ENCODE data around the gene FNDC11.

Gene FNDC11

DNA sequence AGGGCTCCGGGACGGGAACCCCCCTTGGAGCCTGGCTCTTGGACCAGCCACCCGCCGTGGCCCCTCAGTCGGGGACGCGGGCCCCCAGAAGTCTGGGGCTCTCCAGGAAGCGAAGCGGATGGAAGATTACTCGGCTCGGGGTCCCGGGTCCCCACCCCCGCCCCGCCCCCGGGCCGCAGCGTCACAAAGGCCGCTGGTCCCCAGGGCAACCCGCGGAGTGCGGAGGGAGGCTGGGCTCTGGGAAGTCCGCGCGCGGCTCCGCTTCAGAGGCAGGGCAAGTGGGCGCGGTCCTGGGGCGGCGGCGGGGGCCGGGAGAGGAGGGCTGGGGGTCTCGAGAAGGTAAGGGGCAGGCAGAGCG lies at the start of gene FNDC11:
Gene FNDC11 (plus strand): TSS at position 227 of the 358 bp plus-strand sequence. CDS start 1,505 bp downstream, outside the sequence.
- peak; percentile 49 for DNase-seq (ENCODE audit: low read depth)

GRCh38 chr20:63504642-63505041 lies 49.3 kb upstream of the FNDC11 start:
- no peak for DNase-seq (ENCODE audit: low read depth)

DNA sequence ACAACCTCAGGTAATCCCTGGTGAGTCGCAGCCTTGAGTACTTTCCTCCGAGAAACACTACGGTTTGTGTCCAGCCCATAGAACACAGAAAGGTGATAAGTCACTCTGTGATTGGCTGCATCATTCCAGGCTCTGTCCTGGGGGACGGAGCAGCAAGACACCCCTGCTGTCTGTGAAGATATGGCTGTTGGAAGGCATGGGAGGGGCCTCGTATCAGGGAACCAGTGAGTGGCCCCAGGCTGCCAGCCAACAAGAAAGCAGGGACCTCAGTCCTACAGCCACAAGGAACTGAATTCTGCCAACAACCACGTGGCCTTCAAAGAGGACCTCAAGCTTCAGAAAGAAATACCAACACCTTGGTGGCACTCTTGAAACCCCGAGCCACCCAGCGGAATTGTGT lies 48.7 kb upstream of the FNDC11 start:
- DNase-seq (ENCODE audit: low read depth): no peak

DNA sequence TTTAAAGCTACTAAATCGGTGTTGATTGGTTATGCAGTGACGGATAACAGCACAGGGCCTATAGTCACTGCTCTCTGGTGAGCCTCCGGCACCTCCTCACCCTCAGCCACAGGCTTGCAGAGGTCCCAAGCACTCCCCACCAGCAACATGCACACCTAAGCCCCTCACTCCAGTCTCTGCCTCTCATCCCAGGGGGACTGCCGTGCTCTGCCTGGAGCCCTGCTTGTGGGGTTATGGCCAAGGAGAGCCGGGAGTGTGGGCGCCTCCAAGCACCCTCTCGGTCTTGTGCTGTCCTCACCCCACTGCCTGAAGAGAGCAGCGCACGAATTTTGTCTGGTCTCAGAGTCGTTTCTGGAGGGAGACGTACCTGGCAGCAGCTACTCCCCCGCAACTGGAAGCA lies 48.2 kb upstream of the FNDC11 start:
- DNase-seq (ENCODE audit: low read depth): no peak

GRCh38 chr20:63507083-63507743 lies 46.7 kb upstream of the FNDC11 start:
- DNase-seq (ENCODE audit: low read depth): no peak

DNA sequence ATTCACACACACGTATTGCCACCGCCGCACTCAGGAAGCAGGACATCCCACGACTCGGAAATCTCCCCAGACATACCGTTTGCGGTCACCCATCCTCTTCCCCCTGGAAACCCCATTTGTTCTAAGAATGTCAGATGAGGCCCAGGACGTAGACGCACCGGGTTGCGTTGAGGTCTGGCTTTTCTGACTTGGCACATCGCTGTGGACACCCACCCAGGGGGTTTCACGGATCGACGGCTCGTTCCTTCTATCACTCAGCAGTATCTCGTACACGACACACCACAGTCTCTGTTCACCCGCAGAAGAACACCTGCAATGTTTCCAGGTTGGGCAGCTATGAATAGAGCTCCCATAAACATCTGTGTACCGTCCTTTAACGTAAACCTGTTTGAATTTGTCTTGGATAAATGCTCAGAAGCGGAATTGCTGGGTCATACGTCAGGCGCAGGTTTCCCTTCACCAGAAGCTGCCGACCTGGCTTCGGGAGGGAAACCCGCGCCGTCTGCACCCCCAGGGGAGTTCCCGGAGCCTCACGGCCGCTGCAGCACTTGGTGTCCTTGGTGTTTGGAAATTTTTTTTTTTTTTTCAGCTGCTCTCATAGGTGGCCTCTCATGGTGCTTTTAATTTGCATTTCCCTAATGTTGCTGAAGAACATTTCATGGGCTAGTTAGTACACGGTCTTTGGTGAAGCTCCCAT lies 45.7 kb upstream of the FNDC11 start:
- no peak for DNase-seq (ENCODE audit: low read depth)

- DNase-seq (ENCODE audit: low read depth): no peak
Measured at GRCh38 chr20:63509088-63509564, 44.8 kb upstream of the FNDC11 start.

DNA sequence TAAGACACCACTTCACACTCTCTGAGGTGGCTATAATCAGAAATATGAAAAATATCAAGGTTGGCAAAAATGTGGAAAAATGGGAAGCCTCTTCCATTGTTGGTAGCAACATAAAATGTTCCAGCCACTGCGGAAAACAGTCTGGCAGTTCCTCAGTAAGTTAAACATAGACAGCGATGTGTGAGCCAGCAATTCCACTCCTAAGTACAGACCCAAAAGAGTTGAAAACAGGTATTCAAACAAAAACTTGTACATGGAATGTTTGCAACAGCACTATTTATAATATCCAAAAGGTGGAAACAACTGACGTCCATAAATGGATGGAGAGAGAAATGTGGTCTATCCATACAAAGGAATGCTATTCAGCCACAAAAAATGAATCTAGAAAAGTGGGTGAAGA lies 40.8 kb upstream of the FNDC11 start:
- no peak for DNase-seq (ENCODE audit: low read depth)

DNA sequence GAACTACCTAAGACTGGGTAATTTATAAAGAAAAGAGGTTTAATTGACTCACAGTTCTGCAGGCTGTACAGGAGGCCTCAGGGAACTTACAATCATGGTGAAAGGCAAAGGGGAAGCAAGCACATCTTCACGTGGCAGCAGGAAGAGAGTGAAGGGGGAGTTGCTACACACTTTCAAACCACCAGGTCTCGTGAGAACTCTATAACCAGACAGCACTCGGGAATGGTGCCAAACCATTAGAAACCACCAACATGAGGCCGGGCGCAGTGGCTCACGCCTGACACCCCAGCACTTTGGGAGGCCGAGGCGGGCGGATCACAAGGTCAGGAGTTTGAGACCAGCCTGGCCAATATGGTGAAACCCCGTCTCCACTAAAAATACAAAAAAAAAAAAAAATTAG lies 39.4 kb upstream of the FNDC11 start:
- DNase-seq (ENCODE audit: low read depth): peak; percentile 71

DNA sequence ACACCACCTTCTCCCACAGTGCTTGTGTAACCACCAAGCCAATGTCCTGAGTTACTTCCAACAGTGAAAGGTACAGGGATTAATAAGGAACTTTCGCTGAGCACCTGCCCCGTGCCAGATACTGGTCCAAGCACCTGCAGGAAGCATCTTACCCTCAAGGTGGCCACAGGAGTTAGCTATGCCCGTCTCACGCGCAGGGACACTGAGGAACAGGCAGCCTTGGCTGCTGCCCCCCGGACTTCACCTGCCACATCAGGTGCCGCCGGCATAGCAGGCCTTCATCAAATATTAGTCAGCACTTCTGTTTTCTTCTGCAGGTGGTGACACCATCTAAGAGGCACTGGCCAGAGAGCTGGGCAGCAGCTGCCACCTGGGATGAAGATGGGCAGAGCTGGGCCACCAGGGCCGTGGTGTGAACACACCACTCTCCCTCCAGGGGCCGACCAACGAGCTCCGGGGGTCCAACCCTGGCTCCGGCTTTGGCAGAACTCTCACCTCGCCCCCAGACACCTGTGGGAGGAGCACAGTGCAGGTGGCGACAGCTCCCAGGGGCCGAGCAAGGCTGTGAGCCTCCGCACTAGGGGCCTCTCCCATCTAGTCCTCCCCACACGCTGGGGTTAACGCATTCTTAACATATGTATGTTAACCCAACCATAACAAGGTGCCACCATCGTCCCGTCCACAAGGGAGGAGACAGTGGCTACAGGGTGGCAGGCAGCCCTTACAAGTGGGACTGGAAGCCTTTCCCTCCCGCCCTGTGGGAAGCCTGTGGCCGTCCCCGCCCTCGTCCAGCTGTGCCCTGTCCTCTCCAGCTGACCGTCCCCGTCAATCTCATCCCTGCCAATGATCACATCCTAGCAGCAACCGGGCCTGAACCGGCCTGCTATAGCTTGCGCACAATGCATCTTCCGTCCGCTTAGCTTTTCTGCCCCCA lies 36.3 kb upstream of the FNDC11 start:
- DNase-seq (ENCODE audit: low read depth): no peak

- DNase-seq (ENCODE audit: low read depth): no peak
Measured at GRCh38 chr20:63518351-63518861, 35.6 kb upstream of the FNDC11 start.

GRCh38 chr20:63518946-63519667 lies 34.9 kb upstream of the FNDC11 start:
- DNase-seq (ENCODE audit: low read depth): no peak

GRCh38 chr20:63519668-63520503 lies 34.1 kb upstream of the FNDC11 start:
- DNase-seq (ENCODE audit: low read depth): peak; percentile 52

DNA sequence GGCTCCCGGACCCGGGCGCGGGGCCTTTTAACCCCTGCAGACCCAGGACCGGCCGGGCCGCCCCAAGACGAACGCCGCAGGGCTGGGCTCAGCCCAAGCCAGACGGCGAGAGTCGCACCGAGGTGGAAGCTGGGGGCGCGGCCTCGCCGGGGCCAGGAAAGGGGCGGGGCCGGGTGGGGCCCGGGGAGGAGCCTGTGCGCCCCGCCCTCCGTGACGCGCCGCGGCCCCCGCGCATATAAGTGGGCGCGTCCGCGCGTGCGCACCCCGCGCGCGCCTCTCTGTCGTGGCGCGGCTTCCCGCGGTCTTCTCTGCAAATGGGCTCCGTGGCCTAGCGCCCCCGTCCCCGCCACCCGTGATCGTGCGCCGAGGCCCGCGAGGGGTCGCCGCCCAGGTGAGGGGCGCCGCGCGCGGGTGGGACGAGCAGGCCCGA lies 33.4 kb upstream of the FNDC11 start, which contains the start of gene PPDPF:
Gene PPDPF (plus strand): TSS at position 262 of the 430 bp plus-strand sequence. CDS start 544 bp downstream, outside the sequence.
- peak; percentile 68 for DNase-seq (ENCODE audit: low read depth)

DNA sequence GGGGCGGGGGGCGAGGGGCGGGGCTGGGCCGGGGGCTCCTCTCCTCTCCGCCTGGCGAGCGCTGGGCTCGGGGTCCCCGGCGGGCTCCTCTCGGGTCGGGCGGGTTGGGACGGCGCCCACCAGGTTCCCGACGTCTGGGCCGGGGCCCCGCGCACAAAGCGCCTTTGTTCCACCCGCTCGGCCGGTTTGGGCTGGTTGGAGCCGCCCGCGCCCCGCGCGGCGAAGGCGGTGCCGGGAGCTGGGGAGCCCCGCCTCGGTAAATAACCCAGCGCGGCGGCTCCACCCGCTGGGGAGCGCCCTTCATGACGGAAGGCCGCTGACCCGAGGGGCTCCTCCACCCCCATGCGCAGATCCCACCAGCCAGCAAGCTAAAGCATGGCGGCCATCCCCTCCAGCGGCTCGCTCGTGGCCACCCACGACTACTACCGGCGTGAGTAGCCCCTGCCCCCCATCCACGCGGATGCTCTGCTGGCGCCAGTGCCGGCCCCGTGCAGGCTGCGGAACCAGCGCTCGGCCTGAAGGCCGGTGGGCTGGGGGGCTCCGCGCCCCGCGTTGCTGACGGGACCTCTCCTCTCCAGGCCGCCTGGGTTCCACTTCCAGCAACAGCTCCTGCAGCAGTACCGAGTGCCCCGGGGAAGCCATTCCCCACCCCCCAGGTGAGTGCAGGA lies 32.9 kb upstream of the FNDC11 start:
- peak; percentile 50 for DNase-seq (ENCODE audit: low read depth)

DNA sequence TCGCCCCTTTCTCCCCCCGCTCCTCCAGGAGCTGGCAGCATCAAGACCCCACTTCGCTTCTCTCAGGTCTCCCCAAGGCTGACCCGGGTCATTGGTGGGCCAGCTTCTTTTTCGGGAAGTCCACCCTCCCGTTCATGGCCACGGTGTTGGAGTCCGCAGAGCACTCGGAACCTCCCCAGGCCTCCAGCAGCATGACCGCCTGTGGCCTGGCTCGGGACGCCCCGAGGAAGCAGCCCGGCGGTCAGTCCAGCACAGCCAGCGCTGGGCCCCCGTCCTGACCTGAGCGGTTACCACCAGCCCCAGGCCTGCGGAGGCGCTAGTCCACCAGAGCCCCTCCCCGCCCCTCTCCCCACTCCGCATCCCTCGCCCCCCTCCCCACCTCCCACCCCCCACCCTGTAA lies 32.4 kb upstream of the FNDC11 start:
- DNase-seq (ENCODE audit: low read depth): no peak

DNA sequence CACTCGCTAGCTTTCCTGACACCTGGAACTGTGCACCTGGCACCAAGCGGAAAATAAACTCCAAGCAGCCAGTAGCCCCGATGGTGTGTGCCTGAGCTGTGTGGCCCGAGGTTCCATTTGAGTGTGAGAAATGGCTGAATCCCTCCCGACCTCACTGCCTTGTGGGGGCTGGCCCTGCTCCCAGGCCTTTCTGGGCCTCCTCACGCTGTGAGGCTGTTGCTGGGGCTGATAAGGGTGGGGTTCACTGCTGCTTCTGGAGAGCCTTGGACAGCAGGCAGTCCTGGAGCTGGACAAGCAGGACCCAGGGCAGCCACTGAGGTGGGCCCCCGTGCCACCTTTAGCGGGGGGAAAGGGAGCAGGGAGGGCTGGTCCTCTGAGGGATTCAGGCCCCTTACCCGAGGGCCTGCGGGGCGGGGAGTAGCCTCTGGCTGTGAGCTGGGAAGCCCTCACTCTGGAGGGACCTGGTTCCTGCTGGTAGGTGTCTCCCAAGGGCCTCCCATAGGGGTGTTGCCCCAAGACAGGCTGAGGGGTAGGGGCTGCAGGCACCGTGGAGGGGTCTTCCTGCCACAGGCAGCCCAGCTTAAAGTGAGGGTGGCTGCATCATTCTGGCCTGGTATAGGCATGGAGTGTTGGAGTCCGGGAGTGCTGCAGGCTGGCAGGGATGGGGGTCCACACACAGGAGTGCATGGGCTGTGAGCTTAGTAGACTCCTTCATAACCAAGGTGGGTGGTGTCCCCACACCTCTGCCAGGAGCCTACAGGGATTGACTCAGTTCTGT lies 31.7 kb upstream of the FNDC11 start:
- DNase-seq (ENCODE audit: low read depth): no peak

- no peak for DNase-seq (ENCODE audit: low read depth)
Measured at GRCh38 chr20:63522981-63523611, 30.9 kb upstream of the FNDC11 start.

- DNase-seq (ENCODE audit: low read depth): no peak
Measured at GRCh38 chr20:63525185-63525584, 28.8 kb upstream of the FNDC11 start.
